Erythroblast (primary cell): ENCODE results near the gene NOS1AP.

Experiments used
- GATA1 ChIP-seq: IDR thresholded peaks from 2 replicates; pipeline ENCODE4 v1.6.1; 2011; ENCODE audit warnings: low read depth, mild to moderate bottlenecking, control low read depth, low read length, moderate library complexity
- POLR2A ChIP-seq: IDR thresholded peaks from 2 replicates; pipeline ENCODE4 v1.6.1; 2011; ENCODE audit warnings: mild to moderate bottlenecking, low read length

- TF ChIP-seq POLR2A (no peak), GATA1 (no peak)
These were observed 304.9 kb downstream of the NOS1AP start for GRCh38 chr1:162374406-162374805.
